Lower lobe of right lung (tissue), 2 donors: Measurements from ENCODE around the gene RGS17. TPM values are rescaled to one million over a fixed set of nuclear protein-coding genes. Genes with fewer than 3 reads are reported as not detected.

ENCODE experiments used
- ATAC-seq, 2 donors: fragments of 200-7000 bp; cut with Tn5 transposase; one replicate each; pipeline ENCODE4 v1.9.1; 2020 to 2022; ENCODE audit warnings: mild to moderate bottlenecking in 2 of 2, moderate library complexity in 2 of 2
- DNase-seq: peaks from one replicate; pipeline ENCODE4 v3.0.0-alpha.2; 2020
- H3K27ac ChIP-seq: fragments of 200-600 bp; one replicate; pipeline ENCODE4 v1.8.0; 2022
- H3K27me3 ChIP-seq: fragments of 200-600 bp; one replicate; pipeline ENCODE4 v1.8.0; 2022; ENCODE audit warnings: low read depth
- H3K36me3 ChIP-seq: fragments of 200-600 bp; one replicate; pipeline ENCODE4 v1.8.0; 2022; ENCODE audit warnings: mild to moderate bottlenecking
- H3K4me1 ChIP-seq: fragments of 200-600 bp; one replicate; pipeline ENCODE4 v1.8.0; 2022
- H3K4me3 ChIP-seq: fragments of 200-600 bp; one replicate; pipeline ENCODE4 v1.8.0; 2022; ENCODE audit warnings: mild to moderate bottlenecking
- H3K9me3 ChIP-seq: fragments of 200-600 bp; one replicate; pipeline ENCODE4 v1.8.0; 2022
- intact Hi-C: fragments of 100-400 bp; cut with DNase I; formaldehyde crosslinking; loops from one replicate; pipeline ENCODE4 v1.11.0; 2022
- total RNA-seq: library from RNA; stranded (reverse); fragmentation: NEBNext Ultra II Directional; extraction: Animal tissue kit (Norgen Biotek cat#: 25700); gene quantifications from one replicate; pipeline ENCODE4 v1.2.1, GENCODE V29; 2021
- TF ChIP-seq, protein P1 (sequence below): fragments of 200-600 bp; IDR thresholded peaks from one replicate; pipeline ENCODE4 v1.8.0; 2022; ENCODE audit warnings: antibody characterized with exemption, mild to moderate bottlenecking
- donor health status: DM: no; HTN: yes; CAD: no; lungs with severe emphysema.

Gene RGS17
- total RNA-seq, 1 donor from 2014 or later = 0.59 TPM

DNA sequence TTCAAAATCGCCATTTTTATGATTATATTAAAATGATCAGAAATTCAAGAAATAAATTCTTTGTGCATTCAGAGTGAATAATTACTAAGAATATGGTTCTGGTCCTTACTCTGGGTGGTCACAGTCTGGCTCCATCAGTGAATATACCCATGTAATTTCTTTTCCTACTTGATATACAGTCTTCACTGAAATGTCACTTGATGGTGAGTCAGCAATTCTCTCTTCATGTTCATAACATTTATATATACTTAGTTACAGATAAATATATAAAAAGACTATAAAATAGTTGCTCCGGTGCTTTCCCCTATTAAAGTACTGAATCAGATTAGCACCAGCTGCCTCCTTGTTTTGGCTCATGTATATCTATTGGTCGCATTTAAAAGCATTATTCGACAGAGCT is 72.2 kb downstream of the RGS17 start:
- Histone ChIP-seq H3K4me3 (no peak overlapping the region), H3K4me1 (no peaks in the 10 kb centered on the region), H3K27ac (no peak overlapping the region), H3K36me3 (no peaks in the 10 kb centered on the region), H3K9me3 (no peaks in the 10 kb centered on the region), H3K27me3 (no peaks in the 10 kb centered on the region)
- ATAC-seq = no peak
- intact Hi-C loops = no loop called here
- TF ChIP-seq, protein P1, sequence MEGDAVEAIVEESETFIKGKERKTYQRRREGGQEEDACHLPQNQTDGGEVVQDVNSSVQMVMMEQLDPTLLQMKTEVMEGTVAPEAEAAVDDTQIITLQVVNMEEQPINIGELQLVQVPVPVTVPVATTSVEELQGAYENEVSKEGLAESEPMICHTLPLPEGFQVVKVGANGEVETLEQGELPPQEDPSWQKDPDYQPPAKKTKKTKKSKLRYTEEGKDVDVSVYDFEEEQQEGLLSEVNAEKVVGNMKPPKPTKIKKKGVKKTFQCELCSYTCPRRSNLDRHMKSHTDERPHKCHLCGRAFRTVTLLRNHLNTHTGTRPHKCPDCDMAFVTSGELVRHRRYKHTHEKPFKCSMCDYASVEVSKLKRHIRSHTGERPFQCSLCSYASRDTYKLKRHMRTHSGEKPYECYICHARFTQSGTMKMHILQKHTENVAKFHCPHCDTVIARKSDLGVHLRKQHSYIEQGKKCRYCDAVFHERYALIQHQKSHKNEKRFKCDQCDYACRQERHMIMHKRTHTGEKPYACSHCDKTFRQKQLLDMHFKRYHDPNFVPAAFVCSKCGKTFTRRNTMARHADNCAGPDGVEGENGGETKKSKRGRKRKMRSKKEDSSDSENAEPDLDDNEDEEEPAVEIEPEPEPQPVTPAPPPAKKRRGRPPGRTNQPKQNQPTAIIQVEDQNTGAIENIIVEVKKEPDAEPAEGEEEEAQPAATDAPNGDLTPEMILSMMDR = no peak
- no peak for DNase-seq

DNA sequence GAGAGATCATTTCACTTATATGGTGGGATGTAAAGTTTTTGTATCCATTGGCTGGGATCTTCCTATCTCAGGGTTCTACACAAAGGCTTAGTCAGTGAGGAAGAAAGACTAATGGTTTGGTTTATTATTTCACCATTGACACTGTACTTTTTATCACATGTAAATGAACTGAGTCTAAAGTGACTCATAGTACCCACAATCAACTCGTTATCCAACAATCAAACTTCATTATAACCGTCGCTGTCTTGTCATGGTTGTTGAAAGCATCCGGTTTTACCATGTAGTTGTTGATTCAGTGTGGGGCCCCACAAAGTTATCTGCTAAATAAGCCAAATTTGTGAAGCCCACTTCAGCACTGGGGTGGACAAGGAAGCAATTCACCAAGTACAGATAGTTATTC is 72.8 kb downstream of the RGS17 start:
- Histone ChIP-seq H3K4me1 (no peaks in the 10 kb centered on the region), H3K27me3 (no peaks in the 10 kb centered on the region), H3K27ac (no peak overlapping the region), H3K4me3 (no peak overlapping the region), H3K36me3 (no peaks in the 10 kb centered on the region), H3K9me3 (no peaks in the 10 kb centered on the region)
- ATAC-seq (no peak), DNase-seq (no peak)
- TF ChIP-seq, protein P1 = no peak
- intact Hi-C loops = no loop called here

DNA sequence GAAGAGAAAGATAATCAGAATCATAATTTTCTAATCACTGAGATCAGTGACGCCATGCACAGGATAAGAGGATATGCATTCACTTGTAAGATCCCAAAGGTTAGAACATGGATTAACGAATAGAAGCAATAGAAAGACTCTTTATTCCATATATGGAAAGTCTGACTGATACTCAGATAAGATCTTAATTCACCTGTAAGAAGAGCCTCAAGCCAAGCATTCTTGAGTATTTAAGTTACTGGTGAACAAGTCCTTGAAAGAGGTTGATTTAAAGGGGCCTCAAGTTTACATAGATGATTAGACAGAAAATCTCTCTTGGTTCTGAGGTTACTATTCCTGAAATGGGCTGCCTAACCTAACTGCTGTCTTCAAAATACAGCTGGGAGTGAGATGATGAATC is 74.8 kb downstream of the RGS17 start:
- no peaks in the 10 kb centered on the region for H3K9me3 ChIP-seq
- ATAC-seq = no peak
- H3K27me3 ChIP-seq = no peaks in the 10 kb centered on the region
- H3K27ac ChIP-seq = no peak overlapping the region
- no peaks in the 10 kb centered on the region for H3K36me3 ChIP-seq
- intact Hi-C loops = no loop called here
- no peaks in the 10 kb centered on the region for H3K4me1 ChIP-seq
- H3K4me3 ChIP-seq = no peak overlapping the region
- DNase-seq = no peak
- TF ChIP-seq, protein P1 = no peak

DNA sequence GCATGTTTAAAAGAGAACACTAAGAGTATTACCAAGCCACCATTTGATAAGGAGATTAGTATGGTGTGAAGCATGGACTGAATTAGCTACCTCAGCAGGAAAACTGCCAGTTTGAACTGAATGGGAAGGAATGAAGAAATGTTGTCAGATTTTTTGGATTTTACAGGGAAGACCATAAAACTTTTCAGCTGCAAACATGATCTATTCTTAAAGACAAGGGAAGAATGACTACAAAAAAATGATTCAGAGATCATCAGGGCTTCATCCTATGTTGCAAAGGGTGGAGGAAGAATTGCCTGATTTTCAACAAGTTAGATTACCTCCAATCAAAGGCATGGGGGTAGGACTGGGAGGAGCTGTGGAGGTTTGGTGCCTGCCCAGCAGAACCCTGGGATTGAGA is 79.3 kb downstream of the RGS17 start:
- ATAC-seq (no peak), DNase-seq (no peak)
- Histone ChIP-seq H3K9me3 (no peaks in the 10 kb centered on the region), H3K4me3 (no peak overlapping the region), H3K27me3 (no peaks in the 10 kb centered on the region), H3K36me3 (no peaks in the 10 kb centered on the region), H3K4me1 (no peaks in the 10 kb centered on the region), H3K27ac (no peak overlapping the region)
- TF ChIP-seq, protein P1 = no peak
- intact Hi-C loops = no loop called here

DNA sequence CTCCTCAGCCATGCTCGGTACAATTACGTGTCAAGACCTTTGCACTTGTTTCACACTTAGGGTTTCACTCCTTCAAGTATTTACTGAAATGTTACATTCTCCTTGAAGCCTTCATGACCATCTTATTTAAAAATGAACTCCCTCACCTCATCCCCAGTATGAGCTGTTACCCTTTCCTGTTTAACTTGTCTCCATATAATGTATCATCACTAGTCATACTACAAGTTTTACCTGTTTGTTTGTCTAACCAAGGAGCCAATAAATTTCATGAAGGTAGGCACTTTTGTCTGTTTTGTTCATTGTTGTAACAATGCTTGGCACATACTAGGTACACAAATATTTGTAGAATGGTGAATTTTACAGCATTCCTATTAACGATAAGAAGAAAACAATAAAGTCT is 82.5 kb downstream of the RGS17 start:
- H3K4me3 ChIP-seq = no peak overlapping the region
- DNase-seq (no peak), ATAC-seq (no peak)
- intact Hi-C loops = no loop called here
- H3K36me3 ChIP-seq = no peaks in the 10 kb centered on the region
- TF ChIP-seq, protein P1 = no peak
- no peaks in the 10 kb centered on the region for H3K27me3 ChIP-seq
- no peak overlapping the region for H3K27ac ChIP-seq
- no peaks in the 10 kb centered on the region for H3K4me1 ChIP-seq
- no peaks in the 10 kb centered on the region for H3K9me3 ChIP-seq

DNA sequence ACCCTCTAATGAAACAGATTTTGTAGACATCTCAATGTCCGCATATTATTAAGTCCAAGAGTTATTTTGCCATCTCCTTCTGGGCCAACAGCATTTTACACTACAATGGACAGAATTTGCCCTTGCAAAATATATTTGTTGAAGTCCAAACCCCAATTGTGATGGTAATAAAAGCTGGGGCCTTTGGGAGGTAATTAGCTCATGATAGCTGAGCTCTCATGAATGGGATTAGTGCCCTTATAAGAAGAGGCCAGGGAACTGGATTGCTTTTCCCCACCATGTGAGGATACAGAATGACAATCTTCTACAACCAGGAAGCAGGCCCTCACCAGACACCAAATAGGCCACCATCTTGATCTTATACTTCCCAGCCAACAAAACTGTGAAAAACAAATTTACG is 83.7 kb downstream of the RGS17 start:
- intact Hi-C loops = no loop called here
- H3K27ac ChIP-seq = no peak overlapping the region
- DNase-seq (no peak), ATAC-seq (no peak)
- H3K4me1 ChIP-seq = no peaks in the 10 kb centered on the region
- no peaks in the 10 kb centered on the region for H3K9me3 ChIP-seq
- no peaks in the 10 kb centered on the region for H3K36me3 ChIP-seq
- TF ChIP-seq, protein P1 = no peak
- H3K4me3 ChIP-seq = no peak overlapping the region
- H3K27me3 ChIP-seq = no peaks in the 10 kb centered on the region
